Left ventricle myocardium inferior (tissue), 1 donor: ENCODE measurements around the gene RPS2. TPM values are rescaled to one million over a fixed set of nuclear protein-coding genes. Genes with fewer than 3 reads are reported as not detected.

Experiments used
- DNase-seq: peaks from one replicate; pipeline ENCODE4 v3.0.0-alpha.2; 2020
- H3K27ac ChIP-seq: fragments of 200-600 bp; replicated peaks from 2 replicates; pipeline ENCODE4 v1.8.0; 2021
- H3K27me3 ChIP-seq: fragments of 200-600 bp; 2 replicates; pipeline ENCODE4 v1.8.0; 2021; ENCODE audit warnings: low read depth
- H3K36me3 ChIP-seq: fragments of 200-600 bp; 2 replicates; pipeline ENCODE4 v1.8.0; 2021
- H3K4me1 ChIP-seq: fragments of 200-600 bp; 2 replicates; pipeline ENCODE4 v1.8.0; 2021
- H3K4me3 ChIP-seq: fragments of 200-600 bp; 2 replicates; pipeline ENCODE4 v1.8.0; 2021; ENCODE audit warnings: mild to moderate bottlenecking, moderate library complexity
- H3K9me3 ChIP-seq: fragments of 200-600 bp; replicated peaks from 2 replicates; pipeline ENCODE4 v1.8.0; 2021
- intact Hi-C: fragments of 100-400 bp; cut with micrococcal nuclease; formaldehyde crosslinking; loops from one replicate; pipeline ENCODE4 v1.11.0; 2022
- total RNA-seq: library from RNA; stranded (reverse); fragmentation: NEBNext Ultra II Directional; extraction: Animal tissue kit (Norgen Biotek cat#: 25700); gene quantifications from one replicate; pipeline ENCODE4 v1.2.1, GENCODE V29; 2021
- TF ChIP-seq, protein P1 (sequence below): fragments of 200-600 bp; IDR thresholded peaks from 2 replicates; pipeline ENCODE4 v1.8.0; 2021; ENCODE audit warnings: antibody characterized with exemption, mild to moderate bottlenecking, borderline replicate concordance
- donor health status: DM: no; HTN: yes; CAD: no; lungs with severe emphysema.

RPS2 gene
- total RNA-seq, 1 donor from 2014 or later: 753 TPM

DNA sequence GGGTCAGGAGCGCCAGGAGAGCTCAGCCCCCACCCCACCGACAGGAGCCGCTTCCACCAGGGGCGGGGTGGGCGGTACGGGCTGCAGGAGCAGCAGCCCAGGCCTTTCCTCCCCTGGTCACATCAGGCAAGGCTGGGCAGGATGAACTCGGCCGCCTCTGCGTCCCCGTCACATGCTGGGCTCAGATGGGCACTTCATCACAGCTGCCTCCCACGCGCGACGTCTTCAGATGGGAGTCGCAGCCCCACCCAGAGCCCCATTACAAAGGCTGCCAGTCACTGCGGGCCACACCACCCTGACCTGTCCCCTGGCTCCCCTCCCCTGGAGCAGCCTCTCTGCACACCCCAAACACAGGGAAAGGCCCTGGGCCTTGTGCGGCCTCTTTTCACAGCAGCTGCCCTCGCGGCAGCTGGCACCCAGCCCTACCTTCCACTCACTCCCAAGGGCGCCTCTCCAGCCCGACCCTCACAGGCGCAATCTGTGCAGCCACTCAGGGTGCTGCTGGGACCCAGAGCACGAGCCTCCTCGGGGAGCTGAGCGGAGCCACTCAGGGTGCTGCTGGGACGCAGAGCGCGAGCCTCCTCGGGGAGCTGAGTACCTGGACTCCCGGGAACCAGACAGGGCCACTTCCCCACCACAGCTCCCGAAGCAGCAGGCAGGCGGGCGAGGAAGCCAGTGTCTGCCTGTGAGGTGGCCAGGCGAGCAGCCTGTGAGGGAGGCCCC, 40.3 kb upstream of the RPS2 start:
- peaks cover 34% of the 10 kb centered on the region for H3K36me3 ChIP-seq
- no peaks in the 10 kb centered on the region for H3K9me3 ChIP-seq
- H3K4me3 ChIP-seq: no peak overlapping the region
- peaks cover 67% of the 10 kb centered on the region for H3K4me1 ChIP-seq
- intact Hi-C loops: no loop called here
- H3K27ac ChIP-seq: no peak overlapping the region
- TF ChIP-seq, protein P1, sequence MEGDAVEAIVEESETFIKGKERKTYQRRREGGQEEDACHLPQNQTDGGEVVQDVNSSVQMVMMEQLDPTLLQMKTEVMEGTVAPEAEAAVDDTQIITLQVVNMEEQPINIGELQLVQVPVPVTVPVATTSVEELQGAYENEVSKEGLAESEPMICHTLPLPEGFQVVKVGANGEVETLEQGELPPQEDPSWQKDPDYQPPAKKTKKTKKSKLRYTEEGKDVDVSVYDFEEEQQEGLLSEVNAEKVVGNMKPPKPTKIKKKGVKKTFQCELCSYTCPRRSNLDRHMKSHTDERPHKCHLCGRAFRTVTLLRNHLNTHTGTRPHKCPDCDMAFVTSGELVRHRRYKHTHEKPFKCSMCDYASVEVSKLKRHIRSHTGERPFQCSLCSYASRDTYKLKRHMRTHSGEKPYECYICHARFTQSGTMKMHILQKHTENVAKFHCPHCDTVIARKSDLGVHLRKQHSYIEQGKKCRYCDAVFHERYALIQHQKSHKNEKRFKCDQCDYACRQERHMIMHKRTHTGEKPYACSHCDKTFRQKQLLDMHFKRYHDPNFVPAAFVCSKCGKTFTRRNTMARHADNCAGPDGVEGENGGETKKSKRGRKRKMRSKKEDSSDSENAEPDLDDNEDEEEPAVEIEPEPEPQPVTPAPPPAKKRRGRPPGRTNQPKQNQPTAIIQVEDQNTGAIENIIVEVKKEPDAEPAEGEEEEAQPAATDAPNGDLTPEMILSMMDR: no peak
- no peak for DNase-seq
- no peaks in the 10 kb centered on the region for H3K27me3 ChIP-seq

DNA sequence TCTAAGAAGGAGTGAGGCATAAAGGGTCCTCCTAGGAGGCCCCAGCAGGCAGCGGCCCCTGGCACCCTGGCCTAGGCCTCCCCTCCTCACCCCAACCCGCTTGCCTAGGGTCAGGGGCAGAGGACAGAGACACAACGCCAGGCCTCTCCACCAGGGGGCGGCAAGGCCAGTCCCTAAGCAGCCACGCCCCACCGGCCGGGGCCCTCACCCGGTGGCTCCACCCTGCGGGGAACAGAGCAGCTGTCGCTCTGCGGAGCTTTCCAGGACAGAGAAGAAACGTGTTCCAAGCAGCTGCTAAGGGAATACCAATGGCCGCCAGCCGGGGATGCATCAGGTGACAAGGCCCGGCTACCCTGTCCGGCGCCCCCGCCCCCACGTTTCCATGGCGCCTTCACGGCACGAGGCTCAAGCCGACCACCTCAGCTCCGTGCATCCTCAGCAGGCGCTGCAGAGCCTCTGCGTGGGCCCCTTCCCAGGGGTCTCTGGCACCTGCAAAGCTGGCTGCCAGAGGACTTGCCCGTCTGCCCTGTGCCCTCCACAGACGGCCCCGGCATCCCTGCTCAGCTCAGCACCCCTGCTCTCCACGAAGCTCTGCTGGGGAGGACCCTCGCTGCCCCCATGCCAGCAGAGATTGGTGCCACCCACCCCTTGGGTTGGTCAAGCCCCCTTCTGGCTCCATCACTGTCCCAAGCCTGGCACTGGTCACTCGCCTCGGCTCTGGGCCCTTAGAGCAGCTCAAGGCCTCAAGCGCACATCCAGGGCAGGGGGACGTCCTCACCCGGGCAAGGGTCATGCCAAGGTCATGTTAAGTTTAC, 39.4 kb upstream of the RPS2 start:
- Histone ChIP-seq H3K4me1 (peaks cover 61% of the 10 kb centered on the region), H3K4me3 (peak overlapping the region; percentile 53), H3K9me3 (no peaks in the 10 kb centered on the region), H3K27ac (peak overlapping the region; percentile 71), H3K36me3 (peaks cover 43% of the 10 kb centered on the region), H3K27me3 (no peaks in the 10 kb centered on the region)
- peak; percentile 90 for DNase-seq
- intact Hi-C loops: no loop called here
- TF ChIP-seq, protein P1: peak; percentile 98

DNA sequence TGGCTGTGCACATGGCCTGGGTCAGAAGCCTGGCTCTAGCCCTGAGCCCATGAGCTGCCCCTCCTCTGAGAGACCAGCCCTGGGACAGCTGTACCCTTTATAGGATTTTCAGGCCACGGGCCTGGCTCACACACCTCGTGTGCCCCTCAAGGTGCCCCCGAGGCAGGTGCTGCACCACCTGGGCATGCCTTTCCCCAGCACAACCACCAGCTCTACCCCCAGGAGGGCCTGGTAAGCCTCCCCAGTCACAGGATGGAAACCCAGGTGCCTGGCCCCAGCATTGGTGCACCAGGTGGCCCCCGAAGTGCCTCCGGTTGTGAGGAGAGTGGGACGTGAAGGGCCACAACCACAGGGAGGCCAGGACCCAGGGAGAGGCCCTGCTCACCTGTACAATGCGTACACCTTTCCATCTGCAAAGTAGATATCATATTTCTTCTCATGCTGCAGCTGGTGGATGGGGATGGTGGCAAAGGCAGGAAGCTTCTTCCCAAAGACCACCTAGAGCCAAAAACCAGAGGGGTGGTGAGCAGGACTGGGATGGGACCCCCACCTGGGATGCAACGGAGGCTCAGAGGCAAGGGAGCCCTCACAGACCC, 38.7 kb upstream of the RPS2 start:
- intact Hi-C loops: no loop called here
- no peak overlapping the region for H3K4me3 ChIP-seq

DNA sequence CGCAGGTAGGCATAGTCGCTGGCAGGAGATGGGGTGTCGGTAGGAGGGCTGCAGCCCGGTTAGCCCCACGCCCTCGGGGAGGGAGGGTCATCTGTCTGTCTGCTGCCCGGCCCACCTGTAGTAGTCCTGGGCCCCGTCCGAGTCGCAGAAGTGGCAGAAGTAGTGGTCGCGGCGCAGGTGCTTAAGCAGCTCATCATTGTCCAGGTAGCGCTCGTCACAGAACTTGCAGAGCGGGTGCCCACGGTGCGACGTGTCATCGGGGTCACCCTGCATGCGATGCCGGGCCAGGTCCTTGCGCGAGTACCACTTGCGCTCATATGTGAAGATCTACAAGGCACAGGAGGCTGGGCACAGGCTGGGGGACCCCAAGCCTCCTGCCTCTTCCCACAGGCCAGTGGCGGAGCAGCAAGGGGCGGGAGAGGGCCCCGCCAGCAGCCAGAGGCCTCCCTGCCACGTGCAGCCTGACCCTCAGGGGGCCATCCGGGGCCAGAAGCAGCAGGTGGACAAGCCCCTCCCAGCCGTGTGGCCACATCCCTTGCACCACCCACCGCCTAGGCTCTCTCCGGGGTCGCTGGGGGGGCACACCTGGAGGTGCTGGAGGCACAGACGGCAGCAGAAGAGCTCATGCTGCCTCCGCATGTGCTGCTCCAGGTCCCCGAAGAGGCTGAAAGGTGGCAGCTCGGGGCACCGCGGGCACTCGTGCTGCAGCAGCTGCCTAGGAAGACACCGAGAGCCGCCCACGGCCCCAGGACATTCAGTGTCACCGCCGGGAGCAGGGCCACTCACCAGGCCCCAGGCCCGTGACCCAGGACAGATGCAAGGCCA, 38.0 kb upstream of the RPS2 start:
- Histone ChIP-seq H3K9me3 (no peaks in the 10 kb centered on the region), H3K27ac (no peak overlapping the region), H3K27me3 (no peaks in the 10 kb centered on the region), H3K36me3 (peaks cover 57% of the 10 kb centered on the region), H3K4me1 (peaks cover 46% of the 10 kb centered on the region), H3K4me3 (no peak overlapping the region)
- TF ChIP-seq, protein P1: no peak
- intact Hi-C loops: no loop called here
- no peak for DNase-seq

More for the DNA sequence above, 38.7 kb upstream of the RPS2 start:
- DNase-seq: no peak
- no peaks in the 10 kb centered on the region for H3K9me3 ChIP-seq
- peaks cover 53% of the 10 kb centered on the region for H3K4me1 ChIP-seq
- TF ChIP-seq, protein P1: no peak
- no peaks in the 10 kb centered on the region for H3K27me3 ChIP-seq
- H3K27ac ChIP-seq: peak overlapping the region; percentile 71
- peaks cover 50% of the 10 kb centered on the region for H3K36me3 ChIP-seq
